ENCODE data around the gene RYR1.
"Not testable (repeated sequence)": the region's sequence is repeated elsewhere in the genome, so short reads cannot be mapped to it uniquely, and the experiment has no call there.

The RYR1 gene

GRCh38 chr19:38427035-38427677 is 6.3 kb upstream of the RYR1 start:
- DNase-seq (ENCODE audit: low read depth): not testable (repeated sequence)

GRCh38 chr19:38429055-38429810 is 4.3 kb upstream of the RYR1 start:
- no peak for DNase-seq (ENCODE audit: low read depth)

GRCh38 chr19:38429811-38430156 is 3.7 kb upstream of the RYR1 start:
- DNase-seq (ENCODE audit: low read depth): no peak

DNA sequence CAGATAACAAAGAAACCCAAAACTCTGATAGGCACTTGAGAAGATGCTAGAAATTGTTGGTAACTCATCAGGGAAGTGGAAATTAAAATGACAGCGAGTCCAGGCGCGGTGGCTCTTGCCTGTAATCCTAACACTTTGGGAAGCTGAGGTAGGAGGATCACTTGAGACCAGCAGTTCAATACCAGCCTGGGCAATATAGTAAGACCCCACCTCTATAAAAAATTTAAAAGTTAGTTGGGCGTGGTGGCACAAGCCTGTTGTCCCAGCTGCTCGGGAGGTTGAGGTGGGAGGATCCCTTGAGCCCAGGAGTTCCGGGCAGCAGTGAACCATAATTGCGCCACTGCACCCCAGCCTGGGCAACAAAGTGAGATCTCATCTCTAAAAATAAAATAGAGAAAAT is 2.6 kb upstream of the RYR1 start:
- DNase-seq (ENCODE audit: low read depth): no peak

- no peak for DNase-seq (ENCODE audit: low read depth)
Measured at GRCh38 chr19:38434549-38435051, 1.1 kb downstream of the RYR1 start.

DNA sequence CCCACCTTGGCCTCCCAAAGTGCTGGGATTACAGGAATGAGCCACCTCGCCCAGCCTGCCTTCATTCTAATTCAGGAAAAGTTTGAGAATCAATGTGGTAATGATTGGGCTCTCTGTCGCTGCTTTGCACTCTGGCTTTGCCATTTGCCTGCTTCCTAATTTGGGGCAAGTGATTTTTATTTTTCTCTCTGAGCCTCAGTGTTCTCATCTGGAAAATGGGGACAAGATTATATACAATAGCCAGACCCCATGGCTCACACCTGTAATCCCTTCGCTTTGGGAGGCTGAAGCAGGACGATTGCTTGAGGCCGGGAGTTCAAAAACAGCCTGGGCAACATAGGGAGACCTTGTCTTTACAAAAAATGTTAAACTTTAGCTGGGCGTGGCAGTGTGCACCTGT is 3.8 kb downstream of the RYR1 start:
- no peak for DNase-seq (ENCODE audit: low read depth)

DNA sequence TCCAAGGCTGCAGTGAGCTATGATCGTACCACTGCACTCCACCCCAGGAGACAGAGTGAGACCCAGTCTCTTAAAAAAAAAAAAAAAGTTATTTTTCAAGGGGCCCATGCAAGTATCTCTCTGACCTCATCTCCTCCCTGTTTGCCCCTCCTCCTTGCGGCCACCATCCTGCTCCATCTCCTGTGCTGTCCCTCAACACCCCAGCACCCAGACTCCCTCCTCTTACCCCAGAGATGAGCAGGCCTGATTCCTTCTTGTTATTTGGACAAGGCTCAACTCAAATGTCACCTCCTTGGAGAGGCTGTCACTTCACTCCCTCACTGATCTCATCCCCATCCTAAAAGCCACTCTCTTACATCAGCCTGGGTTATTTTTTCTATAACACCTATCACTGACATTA is 4.4 kb downstream of the RYR1 start:
- no peak for DNase-seq (ENCODE audit: low read depth)

- no peak for DNase-seq (ENCODE audit: low read depth)
Measured at GRCh38 chr19:38440592-38440991, 7.1 kb downstream of the RYR1 start.

DNA sequence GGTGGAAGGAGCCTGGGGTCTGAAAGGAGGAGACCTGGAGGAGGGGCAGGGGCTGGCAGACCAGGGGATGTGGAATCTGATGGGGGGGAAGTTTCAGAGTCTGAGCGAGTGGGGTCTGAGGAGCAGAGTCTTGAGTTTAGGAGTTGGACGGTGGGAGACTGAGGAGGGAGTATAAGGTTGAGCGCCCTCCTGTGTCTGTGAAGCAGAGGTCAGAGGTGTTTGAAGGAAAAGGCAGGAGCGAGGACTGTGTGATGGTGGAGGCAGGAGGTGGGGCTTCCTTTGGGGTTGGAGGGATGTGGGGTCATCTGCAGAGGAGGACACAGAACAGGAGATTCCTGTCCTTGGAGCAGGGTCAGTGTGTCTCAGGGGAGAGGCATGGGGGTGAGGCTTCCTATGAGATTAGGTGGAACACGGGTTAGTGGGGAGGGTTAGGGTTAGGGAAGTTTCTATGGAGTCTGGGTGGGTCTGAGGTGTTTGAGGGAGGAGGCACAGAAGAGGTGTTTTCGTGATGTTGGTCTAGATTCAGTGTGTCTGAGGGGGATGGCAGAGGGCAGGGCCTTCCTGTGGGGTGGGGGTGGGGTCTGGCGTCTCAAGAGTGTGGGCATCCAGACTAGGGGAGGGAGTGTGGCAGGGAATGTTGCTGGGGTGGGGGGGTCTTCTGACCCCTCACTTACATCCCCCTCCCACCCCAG is 8.3 kb downstream of the RYR1 start:
- DNase-seq (ENCODE audit: low read depth): no peak

DNA sequence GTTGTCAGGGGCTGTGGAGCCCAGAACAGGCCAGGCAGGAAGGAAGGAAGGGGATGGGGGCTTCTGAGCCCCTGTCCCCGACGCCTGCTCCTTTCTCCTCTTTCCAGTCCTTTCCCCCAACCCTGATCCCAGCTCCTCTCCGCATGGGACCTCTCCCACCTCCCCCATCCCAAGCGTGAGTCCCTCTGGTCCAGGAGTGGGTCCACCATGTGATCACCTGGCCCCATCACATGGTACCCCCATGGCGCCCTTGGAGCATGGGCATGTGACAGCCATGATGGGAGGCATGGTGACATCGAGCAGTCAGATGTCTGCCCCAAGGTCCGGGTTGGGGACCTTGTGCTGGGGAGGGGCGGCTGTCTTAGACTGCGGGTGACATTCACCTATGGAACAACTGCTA is 9.2 kb downstream of the RYR1 start:
- DNase-seq (ENCODE audit: low read depth): no peak

- DNase-seq (ENCODE audit: low read depth): no peak
Measured at GRCh38 chr19:38443458-38443999, 10.0 kb downstream of the RYR1 start.

GRCh38 chr19:38444026-38444425 is 10.5 kb downstream of the RYR1 start:
- no peak for DNase-seq (ENCODE audit: low read depth)

GRCh38 chr19:38445362-38445761 is 11.9 kb downstream of the RYR1 start:
- DNase-seq (ENCODE audit: low read depth): no peak

- no peak for DNase-seq (ENCODE audit: low read depth)
Measured at GRCh38 chr19:38448225-38448624, 14.7 kb downstream of the RYR1 start.

DNA sequence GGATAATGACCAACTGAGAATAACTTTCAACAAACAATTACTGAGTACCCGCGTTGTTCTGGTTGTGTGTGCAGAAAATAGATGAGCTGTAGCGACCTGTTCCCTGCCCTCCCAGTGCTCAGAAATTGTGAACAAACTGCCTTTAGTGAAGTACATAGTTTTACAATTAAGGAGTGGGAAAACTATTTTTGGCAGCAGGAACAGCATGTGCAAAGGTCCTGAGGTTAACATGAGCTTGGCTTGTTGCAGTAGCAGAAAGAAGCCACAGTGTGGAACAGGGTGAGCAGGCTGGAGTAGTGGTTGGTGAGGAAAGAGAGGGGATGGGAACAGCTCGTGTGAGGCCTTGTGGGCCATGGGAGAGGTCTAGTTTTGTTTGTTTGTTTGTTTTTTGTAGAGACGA is 16.0 kb downstream of the RYR1 start:
- no peak for DNase-seq (ENCODE audit: low read depth)

GRCh38 chr19:38451036-38451435 is 17.5 kb downstream of the RYR1 start:
- no peak for DNase-seq (ENCODE audit: low read depth)

DNA sequence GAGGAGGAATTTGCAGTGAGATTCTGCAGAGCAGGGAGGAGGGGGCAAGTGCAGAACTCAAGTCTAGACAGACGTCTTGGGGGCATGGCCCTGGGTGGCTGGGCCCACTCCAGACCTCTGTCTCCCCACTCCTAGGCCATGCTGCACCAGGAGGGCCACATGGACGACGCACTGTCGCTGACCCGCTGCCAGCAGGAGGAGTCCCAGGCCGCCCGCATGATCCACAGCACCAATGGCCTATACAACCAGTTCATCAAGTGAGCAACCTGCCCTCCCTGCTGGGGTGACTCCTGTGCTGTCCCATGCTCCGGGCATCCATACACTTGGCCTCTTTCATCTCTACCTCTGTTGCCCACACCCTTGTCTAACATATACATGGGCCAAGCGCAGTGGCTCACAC is 18.1 kb downstream of the RYR1 start:
- no peak for DNase-seq (ENCODE audit: low read depth)

DNA sequence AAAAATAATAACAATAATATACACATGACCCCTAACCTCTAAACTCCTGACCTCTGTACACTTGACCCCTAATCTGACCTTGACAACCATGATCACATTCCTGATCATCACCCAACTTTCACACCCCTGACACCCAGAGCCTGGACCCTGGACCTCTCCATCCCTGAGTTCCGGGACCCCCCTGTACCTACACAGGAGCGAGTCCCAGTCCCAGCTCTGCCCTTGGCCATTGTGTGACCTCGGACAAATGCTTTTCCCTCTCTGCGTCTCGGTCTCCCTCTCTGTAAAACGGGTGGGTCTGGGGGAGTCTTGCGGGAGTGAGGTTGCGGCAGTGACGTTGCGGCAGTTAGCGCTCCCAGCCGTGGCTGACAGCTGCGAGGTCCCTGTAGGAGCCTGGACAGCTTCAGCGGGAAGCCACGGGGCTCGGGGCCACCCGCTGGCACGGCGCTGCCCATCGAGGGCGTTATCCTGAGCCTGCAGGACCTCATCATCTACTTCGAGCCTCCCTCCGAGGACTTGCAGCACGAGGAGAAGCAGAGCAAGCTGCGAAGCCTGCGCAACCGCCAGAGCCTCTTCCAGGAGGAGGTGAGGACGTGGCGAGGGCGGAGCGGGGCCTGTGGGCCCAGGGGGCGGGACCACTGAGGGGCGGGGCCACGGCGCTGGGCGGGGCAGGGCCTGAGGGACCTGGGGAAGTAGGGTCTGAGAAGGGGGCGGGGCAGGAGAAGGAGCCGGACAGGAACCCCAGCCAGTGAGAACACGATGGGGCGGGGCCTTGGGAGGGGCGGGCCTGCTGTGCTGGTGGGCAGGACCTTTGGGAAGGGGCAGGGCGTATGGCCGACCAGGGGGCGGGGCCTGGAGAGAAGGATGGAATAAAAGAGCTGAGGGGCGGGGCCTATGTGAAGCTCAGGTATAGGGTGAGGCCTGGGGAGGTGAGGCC is 19.2 kb downstream of the RYR1 start:
- DNase-seq (ENCODE audit: low read depth): no peak

GRCh38 chr19:38453596-38453995 is 20.1 kb downstream of the RYR1 start:
- DNase-seq (ENCODE audit: low read depth): no peak

DNA sequence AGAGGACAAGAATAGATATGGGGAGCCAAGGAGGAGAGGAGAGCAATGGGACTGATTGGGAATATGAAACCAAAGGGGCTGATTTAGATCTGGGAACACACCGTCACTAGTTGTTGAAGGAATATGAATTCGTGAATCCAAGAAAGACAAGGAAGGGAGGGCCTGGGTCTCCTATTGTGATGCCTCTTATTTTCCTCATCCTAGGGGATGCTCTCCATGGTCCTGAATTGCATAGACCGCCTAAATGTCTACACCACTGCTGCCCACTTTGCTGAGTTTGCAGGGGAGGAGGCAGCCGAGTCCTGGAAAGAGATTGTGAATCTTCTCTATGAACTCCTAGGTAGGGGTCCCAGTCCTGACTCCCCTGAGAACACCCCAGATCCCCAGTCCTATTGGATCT is 21.5 kb downstream of the RYR1 start:
- no peak for DNase-seq (ENCODE audit: low read depth)

- no peak for DNase-seq (ENCODE audit: low read depth)
Measured at GRCh38 chr19:38457202-38457601, 23.7 kb downstream of the RYR1 start.

Data from fibroblast of gingiva (primary cell).